Activated T-cell treated with anti-CD3 and anti-CD28 coated beads, Interleukin-2, amount 50 U/mL, for 48 hours (primary cell): ENCODE measurements around the gene NFIC.
"Not testable (repeated sequence)": the region's sequence is repeated elsewhere in the genome, so short reads cannot be mapped to it uniquely, and the experiment has no call there.

Experiments used
- DNase-seq, 2 experiments: peaks; one replicate each; pipeline ENCODE4 v3.0.0-alpha.2; 2020

Gene NFIC

GRCh38 chr19:3401004-3401768 lies 34.8 kb downstream of the NFIC start:
- no peak for DNase-seq

- DNase-seq = no peak
Measured at GRCh38 chr19:3402631-3403443, 36.5 kb downstream of the NFIC start.

- no peak for DNase-seq
Measured at GRCh38 chr19:3403489-3404323, 37.3 kb downstream of the NFIC start.

- no peak for DNase-seq
Measured at GRCh38 chr19:3404324-3405260, 38.2 kb downstream of the NFIC start.

GRCh38 chr19:3405261-3405653 lies 38.9 kb downstream of the NFIC start:
- DNase-seq = no peak

- no peak for DNase-seq
Measured at GRCh38 chr19:3406571-3407111, 40.3 kb downstream of the NFIC start.

GRCh38 chr19:3407556-3408516 lies 41.5 kb downstream of the NFIC start:
- DNase-seq = no peak

- no peak for DNase-seq
Measured at GRCh38 chr19:3408996-3409345, 42.6 kb downstream of the NFIC start.

GRCh38 chr19:3409346-3410064 lies 43.1 kb downstream of the NFIC start:
- no peak for DNase-seq

GRCh38 chr19:3411636-3412035 lies 45.3 kb downstream of the NFIC start:
- DNase-seq = no peak

GRCh38 chr19:3412066-3412465 lies 45.7 kb downstream of the NFIC start:
- DNase-seq = no peak

GRCh38 chr19:3413796-3414327 lies 47.5 kb downstream of the NFIC start:
- no peak for DNase-seq

- no peak for DNase-seq
Measured at GRCh38 chr19:3415695-3416094, 49.3 kb downstream of the NFIC start.

GRCh38 chr19:3420244-3420755 lies 53.9 kb downstream of the NFIC start:
- no peak for DNase-seq

- no peak for DNase-seq
Measured at GRCh38 chr19:3420909-3421619, 54.7 kb downstream of the NFIC start.

- DNase-seq = not testable (repeated sequence)
Measured at GRCh38 chr19:3421656-3422055, 55.3 kb downstream of the NFIC start.

GRCh38 chr19:3423183-3423829 lies 56.9 kb downstream of the NFIC start:
- DNase-seq = no peak

- no peak for DNase-seq
Measured at GRCh38 chr19:3426433-3426832, 60.0 kb downstream of the NFIC start.
